Measurements from ENCODE around the gene ENAH.

Gene ENAH

GRCh38 chr1:225508538-225509375 lies 144.2 kb downstream of the ENAH start:
- TF ChIP-seq CTCF (IDR thresholded peaks at IDR 0.05; ENCODE audit: low read depth, low read length, missing control alignments), result no peak
- H3K36me3 ChIP-seq (replicated peaks), result peaks cover 6% of the 10 kb centered on the region
- DNase-seq, result peak; percentile 97
- no peak overlapping the region for H3K4me3 ChIP-seq (ENCODE audit: low read depth, low read length)
- peak overlapping the region; percentile 74 for H3K27ac ChIP-seq
- in situ Hi-C loops (cut with HindIII; ENCODE audit: low pct_ligation_motif_present, low sequenced_read_pairs), result no loop called here
- H3K27me3 ChIP-seq (replicated peaks), result no peaks in the 10 kb centered on the region

GRCh38 chr1:225506727-225507126 lies 146.2 kb downstream of the ENAH start:
- no peak overlapping the region for H3K27ac ChIP-seq
- no peak overlapping the region for H3K4me3 ChIP-seq (ENCODE audit: low read depth, low read length)
- H3K27me3 ChIP-seq (replicated peaks), result no peaks in the 10 kb centered on the region
- peaks cover 4% of the 10 kb centered on the region for H3K36me3 ChIP-seq (replicated peaks)
- no peak for DNase-seq
- TF ChIP-seq CTCF (IDR thresholded peaks at IDR 0.05; ENCODE audit: low read depth, low read length, missing control alignments), result no peak
- in situ Hi-C loops (cut with HindIII; ENCODE audit: low pct_ligation_motif_present, low sequenced_read_pairs), result no loop called here

- in situ Hi-C loops (cut with HindIII; ENCODE audit: low pct_ligation_motif_present, low sequenced_read_pairs), result no loop called here
- no peak for TF ChIP-seq CTCF (IDR thresholded peaks at IDR 0.05; ENCODE audit: low read depth, low read length, missing control alignments)
- H3K27me3 ChIP-seq (replicated peaks), result no peaks in the 10 kb centered on the region
- no peak for DNase-seq
- H3K36me3 ChIP-seq (replicated peaks), result peaks cover 8% of the 10 kb centered on the region
- H3K4me3 ChIP-seq (ENCODE audit: low read depth, low read length), result no peak overlapping the region
- H3K27ac ChIP-seq, result no peak overlapping the region
Measured at GRCh38 chr1:225504776-225505175, 148.1 kb downstream of the ENAH start.

- peaks cover 7% of the 10 kb centered on the region for H3K36me3 ChIP-seq (replicated peaks)
- TF ChIP-seq CTCF (IDR thresholded peaks at IDR 0.05; ENCODE audit: low read depth, low read length, missing control alignments), result no peak
- DNase-seq, result no peak
Measured at GRCh38 chr1:225500624-225501192, 152.2 kb downstream of the ENAH start.

GRCh38 chr1:225498549-225499136 lies 154.3 kb downstream of the ENAH start:
- in situ Hi-C loops (cut with HindIII; ENCODE audit: low pct_ligation_motif_present, low sequenced_read_pairs), result no loop called here
- Histone ChIP-seq H3K27ac (no peak overlapping the region), H3K4me3 (ENCODE audit: low read depth, low read length) (no peak overlapping the region), H3K27me3 (replicated peaks) (no peaks in the 10 kb centered on the region), H3K36me3 (replicated peaks) (peaks cover 7% of the 10 kb centered on the region)
- no peak for TF ChIP-seq CTCF (IDR thresholded peaks at IDR 0.05; ENCODE audit: low read depth, low read length, missing control alignments)
- DNase-seq, result no peak

More at GRCh38 chr1:225500624-225501192, 152.2 kb downstream of the ENAH start:
- Histone ChIP-seq H3K27ac (no peak overlapping the region), H3K27me3 (replicated peaks) (no peaks in the 10 kb centered on the region), H3K4me3 (ENCODE audit: low read depth, low read length) (no peak overlapping the region)
- in situ Hi-C loops (cut with HindIII; ENCODE audit: low pct_ligation_motif_present, low sequenced_read_pairs), result no loop called here

Measured in brain microvascular endothelial cell (primary cell).